ENCODE results near the gene LECT2. TPM values are rescaled to one million over a fixed set of nuclear protein-coding genes. Genes with fewer than 3 reads are reported as not detected.

The LECT2 gene
- total and polyA plus RNA-seq, 4 donors: not detected

GRCh38 chr5:135905144-135905543 lies 49.6 kb downstream of the LECT2 start:
- intact Hi-C loops (cut with DNase I): no loop called here
- 64 to 73% methylated on average over 1 of the region's 1 CpG for WGBS, 2 donors

GRCh38 chr5:135901633-135902032 lies 53.1 kb downstream of the LECT2 start:
- no peak overlapping the region for H3K27ac ChIP-seq (ENCODE audit: low read depth in 1 of 2, low read length in 2 of 2)
- intact Hi-C loops (cut with DNase I): no loop called here
- ATAC-seq (ENCODE audit: low FRiP score): no peak

More at GRCh38 chr5:135905144-135905543, 49.6 kb downstream of the LECT2 start:
- H3K27me3 ChIP-seq (ENCODE audit: control insufficient read depth in 1 of 2, insufficient read depth in 2 of 2, low read length in 1 of 2): peaks cover 0 to 1% of the 10 kb centered on the region in 2 donors
- no peak overlapping the region for H3K27ac ChIP-seq (ENCODE audit: low read depth in 1 of 2, low read length in 2 of 2)
- ATAC-seq (ENCODE audit: low FRiP score): no peak
- DNase-seq: no peak
- no peaks in the 10 kb centered on the region for H3K9me3 ChIP-seq (ENCODE audit: control insufficient read depth, low read length)
- H3K4me3 ChIP-seq (ENCODE audit: low read length in 2 of 2): no peak overlapping the region
- no peaks in the 10 kb centered on the region for H3K4me1 ChIP-seq (ENCODE audit: control insufficient read depth in 1 of 2, insufficient read depth in 2 of 2, low read length in 2 of 2)
- no peaks in the 10 kb centered on the region for H3K36me3 ChIP-seq (ENCODE audit: control insufficient read depth in 1 of 2, insufficient read depth in 2 of 2, low read length in 1 of 2)

GRCh38 chr5:135900276-135900675 lies 54.5 kb downstream of the LECT2 start:
- no peaks in the 10 kb centered on the region for H3K9me3 ChIP-seq (ENCODE audit: control insufficient read depth, low read length)
- peaks cover 0 to 2% of the 10 kb centered on the region in 2 donors for H3K27me3 ChIP-seq (ENCODE audit: control insufficient read depth in 1 of 2, insufficient read depth in 2 of 2, low read length in 1 of 2)
- 58 to 65% methylated on average over 3 of the region's 3 CpGs for WGBS, 2 donors
- no peak overlapping the region for H3K27ac ChIP-seq (ENCODE audit: low read depth in 1 of 2, low read length in 2 of 2)
- H3K4me3 ChIP-seq (ENCODE audit: low read length in 2 of 2): no peak overlapping the region
- intact Hi-C loops (cut with DNase I): no loop called here
- no peaks in the 10 kb centered on the region for H3K36me3 ChIP-seq (ENCODE audit: control insufficient read depth in 1 of 2, insufficient read depth in 2 of 2, low read length in 1 of 2)
- ATAC-seq (ENCODE audit: low FRiP score) (no peak), DNase-seq (no peak)
- H3K4me1 ChIP-seq (ENCODE audit: control insufficient read depth in 1 of 2, insufficient read depth in 2 of 2, low read length in 2 of 2): no peaks in the 10 kb centered on the region

More at GRCh38 chr5:135901633-135902032, 53.1 kb downstream of the LECT2 start:
- H3K9me3 ChIP-seq (ENCODE audit: control insufficient read depth, low read length): no peaks in the 10 kb centered on the region
- WGBS, 2 donors: 21 to 25% methylated on average over 3 of the region's 3 CpGs
- H3K27me3 ChIP-seq (ENCODE audit: control insufficient read depth in 1 of 2, insufficient read depth in 2 of 2, low read length in 1 of 2): peaks cover 0 to 2% of the 10 kb centered on the region in 2 donors
- no peak for DNase-seq
- no peak overlapping the region for H3K4me3 ChIP-seq (ENCODE audit: low read length in 2 of 2)
- no peaks in the 10 kb centered on the region for H3K36me3 ChIP-seq (ENCODE audit: control insufficient read depth in 1 of 2, insufficient read depth in 2 of 2, low read length in 1 of 2)
- H3K4me1 ChIP-seq (ENCODE audit: control insufficient read depth in 1 of 2, insufficient read depth in 2 of 2, low read length in 2 of 2): no peaks in the 10 kb centered on the region

GRCh38 chr5:135898651-135899050 lies 56.1 kb downstream of the LECT2 start:
- no peak overlapping the region for H3K4me3 ChIP-seq (ENCODE audit: low read length in 2 of 2)
- H3K27me3 ChIP-seq (ENCODE audit: control insufficient read depth in 1 of 2, insufficient read depth in 2 of 2, low read length in 1 of 2): peaks cover 0 to 2% of the 10 kb centered on the region in 2 donors
- H3K4me1 ChIP-seq (ENCODE audit: control insufficient read depth in 1 of 2, insufficient read depth in 2 of 2, low read length in 2 of 2): no peaks in the 10 kb centered on the region
- no peaks in the 10 kb centered on the region for H3K36me3 ChIP-seq (ENCODE audit: control insufficient read depth in 1 of 2, insufficient read depth in 2 of 2, low read length in 1 of 2)
- no peaks in the 10 kb centered on the region for H3K9me3 ChIP-seq (ENCODE audit: control insufficient read depth, low read length)
- intact Hi-C loops (cut with DNase I): no loop called here
- ATAC-seq (ENCODE audit: low FRiP score) (no peak), DNase-seq (no peak)
- 88 to 89% methylated on average over 6 of the region's 6 CpGs for WGBS, 2 donors
- no peak overlapping the region for H3K27ac ChIP-seq (ENCODE audit: low read depth in 1 of 2, low read length in 2 of 2)

Other genes with a start within 250 kb of the LECT2 start
- 1 to 10 TPM in 1 of 2 donors, under 1 TPM in 1; 0.42 to 1.1 TPM for gene SLC25A48, start 120.3 kb downstream of the LECT2 start, total RNA-seq
- not detected for gene SLC25A48, start 120.3 kb downstream of the LECT2 start, polyA plus RNA-seq
- gene IL9, start 59.1 kb downstream of the LECT2 start, total RNA-seq: not detected
- gene IL9, start 59.1 kb downstream of the LECT2 start, polyA plus RNA-seq: not detected
- gene TGFBI, start 74.0 kb upstream of the LECT2 start, total RNA-seq: 100 to 1,000 TPM; 322 to 335 TPM
- 10 to 100 TPM; 83.3 to 92.4 TPM for gene TGFBI, start 74.0 kb upstream of the LECT2 start, polyA plus RNA-seq
- gene SMAD5, start 177.9 kb upstream of the LECT2 start, total RNA-seq: 10 to 100 TPM; 85.2 to 85.8 TPM
- 10 to 100 TPM; 11.3 to 11.9 TPM for gene SMAD5, start 177.9 kb upstream of the LECT2 start, polyA plus RNA-seq
- under 1 TPM in 1 of 2 donors, not detected in 1; 0.49 TPM for gene SMIM32, start 238.2 kb upstream of the LECT2 start, total RNA-seq
- 1 to 10 TPM in 1 of 2 donors, not detected in 1; 1.4 TPM for gene SMIM32, start 238.2 kb upstream of the LECT2 start, polyA plus RNA-seq